HG02973 (cell line): ENCODE data around the gene TRIM28.
"Not testable (repeated sequence)": the region's sequence is repeated elsewhere in the genome, so short reads cannot be mapped to it uniquely, and the experiment has no call there.

Experiments
- ATAC-seq: cut with Tn5 transposase; IDR thresholded peaks from one replicate; pipeline ENCODE4 v1.9.1; 2021; ENCODE audit warnings: moderate library complexity; ENCODE audit not compliant: unreplicated experiment

The TRIM28 gene

DNA sequence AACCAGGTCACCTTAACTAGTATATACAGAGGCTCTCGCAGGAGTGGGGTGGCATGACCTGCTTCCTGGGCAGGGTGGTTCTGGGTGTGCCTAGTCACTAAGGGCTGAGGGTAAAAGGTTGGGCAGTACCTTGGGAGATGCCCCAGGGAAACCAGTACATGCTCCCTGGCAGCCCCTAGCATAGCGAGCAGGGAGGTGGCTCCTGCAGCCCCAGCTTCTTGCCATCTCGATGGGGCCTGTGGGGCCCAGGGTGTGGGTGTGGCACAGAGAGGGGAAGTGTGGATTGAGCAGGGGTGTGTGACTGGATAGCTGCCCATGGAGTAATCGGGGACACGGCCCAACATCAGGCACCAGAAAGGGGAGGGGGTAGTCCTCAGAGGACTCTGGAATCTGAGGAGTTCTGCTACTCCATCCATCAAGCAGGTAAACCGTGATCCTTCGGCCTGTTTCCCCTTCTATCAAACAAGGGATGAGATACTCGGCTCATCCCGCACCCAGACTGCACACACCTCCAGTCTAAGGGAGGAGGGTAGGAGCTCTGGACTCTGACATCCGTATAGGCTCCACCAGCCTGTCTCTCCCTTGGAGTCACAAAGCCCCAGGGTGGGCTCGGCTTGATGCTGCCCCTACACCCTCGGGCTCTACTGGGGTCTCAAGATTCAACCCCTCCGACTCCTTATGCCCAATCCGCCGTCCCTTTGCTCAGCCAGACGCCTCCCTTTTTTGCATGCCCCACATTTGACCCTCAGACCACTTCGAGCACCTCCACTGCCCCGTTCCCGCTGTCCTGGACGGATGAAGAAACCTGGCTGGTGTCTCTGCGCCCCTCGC lies 25.4 kb upstream of the TRIM28 start:
- ATAC-seq = no peak

DNA sequence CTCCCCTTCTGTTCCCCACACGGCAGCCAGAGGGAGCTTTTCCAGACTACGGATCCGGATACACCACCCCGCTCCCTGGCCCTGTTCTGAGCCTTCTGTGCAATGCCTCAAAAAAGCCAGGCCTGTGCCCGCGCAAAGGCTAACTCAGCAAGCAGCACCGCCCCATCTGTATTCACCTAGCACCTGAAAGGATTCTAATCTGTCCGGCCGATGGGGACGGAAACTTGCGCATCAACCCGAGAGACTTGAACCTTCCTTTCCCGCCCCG lies 24.8 kb upstream of the TRIM28 start:
- ATAC-seq = no peak

DNA sequence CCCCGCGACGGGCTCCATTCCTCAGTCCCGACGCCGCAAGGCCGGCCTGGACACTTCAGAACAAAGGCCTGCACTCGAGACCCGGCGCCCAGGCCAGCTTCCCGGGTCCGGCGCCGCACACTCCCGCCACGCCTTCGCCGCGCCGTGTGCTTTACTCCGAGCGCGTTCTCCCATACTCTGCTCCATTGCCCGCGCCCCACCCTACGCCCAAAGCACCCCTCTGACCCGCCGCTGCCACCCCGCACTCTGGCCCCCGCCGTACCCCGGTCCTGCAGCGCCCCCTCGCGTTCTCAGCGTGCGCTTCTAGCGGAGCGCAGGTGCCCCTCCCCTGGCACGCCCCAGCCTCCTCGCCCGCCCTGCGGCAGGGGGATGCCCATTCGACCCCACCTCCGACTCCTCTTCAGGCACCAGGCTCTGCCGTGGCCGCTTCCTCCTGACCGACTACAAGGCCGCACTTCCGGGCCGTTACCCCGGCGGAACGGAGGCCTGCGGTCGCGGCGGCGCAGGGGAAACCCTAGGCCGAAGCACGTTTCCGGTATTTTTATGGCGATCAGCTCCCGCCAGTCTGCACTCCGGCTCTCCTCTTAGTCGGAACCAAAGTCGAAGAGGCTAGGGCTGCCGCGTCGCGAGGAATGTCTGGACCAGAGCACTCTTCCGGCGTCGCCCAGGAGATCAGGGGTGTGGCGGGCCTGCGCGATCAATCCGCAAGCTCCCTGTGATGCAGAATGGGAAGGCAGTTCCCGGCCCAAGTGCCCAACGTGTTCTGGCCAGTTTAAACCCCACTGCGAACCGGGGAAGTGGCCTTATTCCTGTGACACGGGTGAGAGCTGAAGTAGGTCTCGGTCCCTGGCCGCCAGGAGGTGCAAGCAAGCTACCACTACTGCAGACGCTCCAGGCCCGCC lies 24.3 kb upstream of the TRIM28 start, which contains the start of gene ZBTB45:
ZBTB45 (minus strand) TSS at position 456 of the 902 bp plus-strand sequence. CDS start 2,137 bp downstream, outside the sequence.
- peak; percentile 76 for ATAC-seq

DNA sequence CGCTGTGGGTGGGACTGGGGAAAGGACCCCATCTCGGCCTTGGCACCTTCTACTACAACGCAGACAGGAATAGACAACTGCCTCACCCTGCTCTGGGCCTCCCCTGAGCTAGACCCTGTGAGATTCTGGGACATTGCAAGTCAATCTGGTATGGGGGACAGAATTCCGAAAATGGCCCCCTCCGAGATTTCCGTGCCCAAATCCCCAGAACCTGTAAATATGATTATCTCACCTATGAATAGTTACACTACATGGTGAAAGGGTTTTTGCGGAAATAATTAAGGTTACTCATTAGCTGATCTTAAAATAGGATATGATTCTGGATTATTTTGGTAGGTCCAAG lies 23.6 kb upstream of the TRIM28 start:
- no peak for ATAC-seq

DNA sequence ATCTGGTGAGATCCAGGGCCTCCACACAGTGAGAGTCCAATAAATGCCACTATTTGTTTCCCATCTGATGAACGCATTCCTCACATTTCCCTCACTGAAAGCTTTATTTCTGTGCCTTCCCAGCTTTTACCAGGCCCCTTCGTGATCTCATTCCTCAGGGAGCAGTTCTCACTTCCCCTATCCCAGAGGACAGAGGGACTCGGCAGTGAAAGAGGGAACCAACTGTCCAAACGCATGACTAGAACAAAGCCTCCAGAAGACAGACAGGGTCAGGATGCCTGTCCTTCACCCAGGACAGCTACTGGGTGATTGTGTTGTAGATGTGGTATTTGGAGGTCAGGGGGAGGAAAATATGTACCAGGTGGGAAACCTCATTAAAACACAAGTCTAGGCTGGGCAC lies 22.2 kb upstream of the TRIM28 start:
- ATAC-seq = no peak

DNA sequence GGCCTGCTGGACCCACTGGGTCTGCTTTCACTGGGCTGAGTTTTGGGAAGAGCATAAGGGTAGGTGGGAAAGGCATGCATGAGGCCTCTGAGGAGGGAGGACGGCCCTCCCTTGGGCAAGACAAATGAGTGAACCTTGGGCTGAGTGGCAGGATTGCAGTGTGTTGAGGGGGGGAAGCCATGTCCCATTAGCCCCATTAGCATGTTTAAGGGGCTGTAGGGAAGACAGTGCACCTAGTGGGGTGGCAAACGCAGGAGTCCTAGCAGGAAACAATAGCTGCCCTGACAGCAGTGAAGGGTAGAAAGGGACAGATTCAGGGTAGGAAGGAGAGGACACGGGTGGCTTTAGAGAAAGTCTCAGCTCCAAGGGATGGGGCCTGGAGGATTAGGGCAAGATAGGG lies 21.2 kb upstream of the TRIM28 start:
- ATAC-seq = no peak

DNA sequence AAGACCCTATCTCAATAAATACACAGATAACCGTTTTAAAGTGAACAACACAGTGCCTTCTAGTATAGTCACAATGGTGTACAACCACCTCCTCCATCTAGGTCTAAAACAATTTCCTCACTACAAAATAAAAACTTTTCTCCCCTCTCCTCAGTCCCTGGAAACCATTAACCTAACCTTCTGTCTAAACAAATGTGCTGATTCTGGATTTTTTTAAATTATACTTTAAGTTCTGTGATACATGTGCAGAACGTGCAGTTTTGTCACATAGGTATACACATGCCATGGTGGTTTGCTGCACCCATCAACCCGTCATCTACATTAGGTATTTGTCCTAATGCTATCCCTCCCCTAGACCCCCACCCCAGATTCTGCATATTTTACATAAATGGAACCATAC lies 14.5 kb upstream of the TRIM28 start:
- ATAC-seq = no peak

DNA sequence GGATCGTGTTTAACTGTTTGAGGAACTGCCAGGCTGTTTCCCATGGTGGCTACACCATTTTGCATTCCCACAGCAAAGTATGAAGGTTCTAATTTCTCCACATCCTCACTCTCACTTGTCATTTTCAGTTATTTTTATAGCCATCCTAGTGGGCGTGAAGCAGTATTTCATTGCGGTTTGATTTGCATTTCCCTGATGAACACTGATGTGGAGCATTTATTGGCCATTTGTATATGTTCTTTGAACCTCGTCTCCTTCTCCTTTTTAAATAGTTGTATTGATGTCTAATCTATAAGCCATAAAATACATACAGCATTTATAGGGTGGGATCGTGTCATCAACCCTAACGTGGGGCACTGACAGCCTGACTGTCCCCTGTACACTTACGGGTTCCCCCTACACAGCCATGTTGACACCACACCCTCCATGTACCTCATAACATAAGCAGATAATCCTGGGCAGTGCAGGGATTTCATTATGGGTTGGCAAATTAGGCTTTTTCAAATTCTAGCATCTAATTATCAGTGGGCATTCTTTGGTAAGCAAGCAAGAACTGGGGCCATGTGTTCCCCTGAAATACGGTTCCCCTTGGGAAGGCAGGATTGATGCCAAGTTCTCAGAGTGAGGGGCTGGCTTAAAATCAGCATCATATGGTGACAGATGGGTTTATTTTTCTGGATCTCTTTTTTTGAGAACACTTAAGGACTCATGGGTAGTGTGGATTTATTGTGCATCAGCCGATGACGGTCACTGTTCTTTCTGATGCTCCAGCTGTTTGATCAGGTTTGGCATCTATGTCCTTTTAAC lies 12.6 kb upstream of the TRIM28 start:
- ATAC-seq = no peak

DNA sequence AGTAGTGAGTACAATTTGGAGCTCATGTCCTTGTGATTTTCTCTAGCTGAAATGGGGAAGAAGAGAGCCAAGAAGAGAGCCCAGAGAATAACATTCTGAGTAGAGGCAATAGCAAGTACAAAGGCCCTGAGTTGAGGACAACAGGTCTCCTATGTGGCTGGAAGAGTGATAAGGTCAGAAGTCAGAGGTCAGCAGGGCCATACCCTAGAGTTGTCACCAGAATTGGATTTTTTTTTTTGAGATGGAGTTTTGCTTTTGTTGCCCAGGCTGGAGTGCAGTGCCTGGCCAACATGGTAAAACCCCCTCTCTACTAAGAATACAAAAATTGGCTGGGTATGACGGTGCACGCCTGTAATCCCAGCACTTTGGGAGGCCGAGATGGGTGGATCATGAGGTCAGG lies 8.0 kb upstream of the TRIM28 start:
- ATAC-seq = no peak

DNA sequence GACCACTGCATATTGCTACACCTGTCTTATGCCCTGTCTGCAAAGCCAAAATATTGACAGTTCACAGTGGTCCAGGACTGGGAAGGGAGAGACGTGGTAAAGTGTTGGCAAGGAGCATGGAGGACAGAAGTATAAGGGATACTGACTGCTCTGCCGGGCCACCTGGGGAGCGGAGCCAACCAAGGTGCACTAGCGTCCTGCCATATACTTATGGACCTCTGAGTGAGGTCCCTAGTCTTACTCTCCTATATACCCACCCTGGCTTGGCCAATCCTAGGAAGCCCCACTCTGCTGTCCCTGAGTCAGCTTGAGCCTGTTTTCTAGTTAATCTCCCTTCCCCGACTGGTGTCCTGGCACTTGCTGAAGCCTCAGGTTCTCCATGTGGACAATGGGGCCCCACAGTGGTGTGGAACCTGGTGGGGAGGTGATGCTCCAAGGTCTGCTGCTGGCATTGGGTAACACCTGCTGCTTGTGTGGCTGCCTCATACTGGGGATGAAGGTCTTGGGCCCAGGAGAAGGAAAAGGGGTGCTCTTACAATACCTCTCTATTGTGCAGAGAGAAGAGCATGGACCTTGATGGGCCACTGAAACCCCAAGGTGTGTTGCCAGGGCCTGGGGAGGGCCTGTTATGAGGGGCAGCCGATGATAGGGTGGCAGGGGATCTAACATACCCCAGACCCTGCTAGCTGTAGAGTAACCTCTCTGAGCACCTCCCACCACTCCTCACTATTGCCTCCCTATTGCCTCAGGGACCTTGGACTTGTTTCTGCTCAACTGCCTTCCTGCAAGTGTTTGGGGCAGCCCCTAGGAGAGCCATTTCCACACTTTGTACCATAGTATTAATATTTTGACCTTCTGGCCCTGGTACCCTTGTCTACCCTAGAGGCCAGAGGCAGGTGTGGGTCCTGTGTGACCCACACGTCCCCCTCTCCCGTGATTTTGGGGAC lies 6.7 kb upstream of the TRIM28 start:
- no peak for ATAC-seq

DNA sequence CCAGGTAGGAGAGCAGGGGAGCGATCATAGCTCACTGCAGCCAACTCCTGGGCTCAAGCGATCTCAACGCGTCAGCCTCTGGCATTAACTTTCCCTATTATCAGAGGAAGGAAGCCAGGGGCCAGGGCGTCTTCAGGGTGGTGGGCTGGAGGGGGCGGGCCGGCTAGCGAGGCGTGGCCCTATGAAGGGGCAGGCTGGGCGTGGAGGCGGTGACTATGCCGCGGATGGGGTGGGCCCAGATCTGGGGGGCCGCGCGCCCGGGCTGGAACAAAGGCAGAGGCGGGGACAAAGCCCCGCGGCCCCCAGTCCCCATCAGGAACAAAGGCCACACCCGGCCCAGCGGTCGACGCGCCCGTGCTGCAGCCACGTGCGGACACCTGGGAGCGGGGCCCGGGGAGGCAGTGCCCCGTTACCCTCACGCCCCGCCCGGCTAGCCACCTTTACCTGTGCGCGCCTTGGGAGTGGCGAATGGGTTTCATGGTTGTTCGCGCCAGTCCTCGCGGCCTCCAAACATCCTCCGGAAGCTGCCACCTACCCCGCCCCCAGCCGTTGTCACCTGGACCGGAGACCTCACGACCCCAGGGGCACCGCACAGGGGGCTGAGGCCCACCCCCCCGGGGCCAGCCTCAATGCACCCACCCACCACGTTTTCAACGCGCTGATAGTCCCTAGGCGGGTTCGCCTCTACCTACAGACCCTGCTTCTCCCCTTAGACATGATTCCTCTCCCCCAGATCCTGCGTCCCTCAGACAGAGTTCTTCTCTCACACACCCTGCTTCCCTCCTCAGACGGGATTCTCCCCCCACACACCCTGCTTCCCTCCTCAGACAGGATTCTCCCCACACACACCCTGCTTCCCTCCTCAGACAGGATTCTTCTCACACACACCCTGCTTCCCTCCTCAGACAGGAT lies 5.4 kb upstream of the TRIM28 start:
- ATAC-seq = no peak

DNA sequence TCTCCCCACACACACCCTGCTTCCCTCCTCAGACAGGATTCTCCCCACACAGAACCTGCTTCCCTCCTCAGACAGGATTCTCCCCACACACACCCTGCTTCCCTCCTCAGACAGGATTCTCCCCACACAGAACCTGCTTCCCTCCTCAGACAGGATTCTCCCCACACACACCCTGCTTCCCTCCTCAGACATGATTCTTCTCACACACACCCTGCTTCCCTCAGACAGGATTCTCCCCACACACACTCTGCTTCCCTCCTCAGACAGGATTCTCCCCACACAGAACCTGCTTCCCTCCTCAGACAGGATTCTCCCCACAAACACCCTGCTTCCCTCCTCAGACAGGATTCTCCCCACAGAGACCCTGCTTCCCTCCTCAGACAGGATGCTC lies 4.7 kb upstream of the TRIM28 start:
- ATAC-seq = not testable (repeated sequence)

DNA sequence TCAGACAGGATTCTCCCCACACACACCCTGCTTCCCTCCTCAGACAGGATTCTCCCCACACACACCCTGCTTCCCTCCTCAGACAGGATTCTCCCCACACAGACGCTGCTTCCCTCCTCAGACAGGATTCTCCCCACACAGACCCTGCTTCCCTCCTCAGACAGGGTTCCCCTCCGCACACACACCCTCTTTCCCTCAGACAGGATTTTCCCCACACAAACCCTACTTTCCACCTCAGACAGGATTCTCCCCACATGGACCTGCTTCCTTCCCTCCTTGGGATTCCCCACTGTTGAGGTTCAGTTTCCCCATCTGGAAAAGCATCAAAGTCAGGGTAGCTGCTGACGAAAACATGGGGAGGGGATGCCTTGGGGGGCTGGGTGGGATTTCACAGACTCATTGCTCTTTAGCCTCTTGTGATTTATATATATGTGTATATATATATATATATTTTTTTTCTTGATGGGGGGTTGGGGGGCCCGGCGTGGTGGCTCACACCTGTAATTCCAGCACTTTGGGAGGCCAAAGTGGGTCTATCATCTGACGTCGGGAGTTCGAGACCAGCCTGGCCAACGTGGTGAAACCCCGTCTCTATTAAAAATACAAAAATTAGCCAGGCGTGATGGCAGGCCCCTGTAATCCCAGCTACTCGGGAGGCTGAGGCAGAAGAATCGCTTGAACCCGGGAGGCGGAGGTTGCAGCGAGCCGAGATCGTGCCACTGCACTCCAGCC lies 1.1 kb upstream of the TRIM28 start:
- not testable (repeated sequence) for ATAC-seq

DNA sequence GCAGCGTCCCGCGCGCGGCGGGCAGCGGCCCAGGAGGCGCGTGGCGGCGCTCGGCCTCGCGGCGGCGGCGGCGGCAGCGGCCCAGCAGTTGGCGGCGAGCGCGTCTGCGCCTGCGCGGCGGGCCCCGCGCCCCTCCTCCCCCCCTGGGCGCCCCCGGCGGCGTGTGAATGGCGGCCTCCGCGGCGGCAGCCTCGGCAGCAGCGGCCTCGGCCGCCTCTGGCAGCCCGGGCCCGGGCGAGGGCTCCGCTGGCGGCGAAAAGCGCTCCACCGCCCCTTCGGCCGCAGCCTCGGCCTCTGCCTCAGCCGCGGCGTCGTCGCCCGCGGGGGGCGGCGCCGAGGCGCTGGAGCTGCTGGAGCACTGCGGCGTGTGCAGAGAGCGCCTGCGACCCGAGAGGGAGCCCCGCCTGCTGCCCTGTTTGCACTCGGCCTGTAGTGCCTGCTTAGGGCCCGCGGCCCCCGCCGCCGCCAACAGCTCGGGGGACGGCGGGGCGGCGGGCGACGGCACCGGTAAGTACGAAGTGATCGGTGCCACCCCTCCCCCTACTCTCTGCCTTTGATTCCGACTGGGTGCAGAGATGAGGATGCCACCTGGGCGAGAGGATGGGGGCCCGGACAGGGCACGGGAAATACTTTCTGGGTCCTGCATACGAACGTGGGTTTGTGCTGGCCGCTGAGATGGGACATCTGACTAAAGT lies 874 bp downstream of the TRIM28 start:
- peak; percentile 39 for ATAC-seq

DNA sequence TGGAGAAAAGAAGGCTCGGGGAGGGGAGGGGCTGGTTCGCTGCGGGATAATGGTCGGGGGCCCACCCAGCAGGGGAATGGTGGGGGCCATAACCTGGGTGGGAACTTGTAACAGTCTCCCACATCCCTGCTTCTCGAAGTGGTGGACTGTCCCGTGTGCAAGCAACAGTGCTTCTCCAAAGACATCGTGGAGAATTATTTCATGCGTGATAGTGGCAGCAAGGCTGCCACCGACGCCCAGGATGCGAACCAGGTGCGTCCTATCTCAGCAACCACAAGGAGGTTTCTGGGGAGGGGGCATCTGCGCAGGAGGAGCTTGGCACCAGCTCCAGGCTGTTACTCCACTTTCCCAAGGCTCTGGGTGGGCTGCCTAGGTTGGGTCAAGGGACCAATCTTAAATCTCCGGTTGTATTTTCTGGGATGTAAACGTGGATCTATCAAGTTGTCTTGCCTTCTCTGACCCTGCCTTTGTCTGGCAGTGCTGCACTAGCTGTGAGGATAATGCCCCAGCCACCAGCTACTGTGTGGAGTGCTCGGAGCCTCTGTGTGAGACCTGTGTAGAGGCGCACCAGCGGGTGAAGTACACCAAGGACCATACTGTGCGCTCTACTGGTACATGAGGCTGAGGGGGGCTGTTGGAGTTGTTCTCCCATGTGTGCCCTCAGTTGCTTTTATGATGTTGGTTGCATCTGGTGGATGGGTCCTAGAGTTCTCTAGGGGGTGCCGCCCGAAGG lies 1.6 kb downstream of the TRIM28 start:
- no peak for ATAC-seq

DNA sequence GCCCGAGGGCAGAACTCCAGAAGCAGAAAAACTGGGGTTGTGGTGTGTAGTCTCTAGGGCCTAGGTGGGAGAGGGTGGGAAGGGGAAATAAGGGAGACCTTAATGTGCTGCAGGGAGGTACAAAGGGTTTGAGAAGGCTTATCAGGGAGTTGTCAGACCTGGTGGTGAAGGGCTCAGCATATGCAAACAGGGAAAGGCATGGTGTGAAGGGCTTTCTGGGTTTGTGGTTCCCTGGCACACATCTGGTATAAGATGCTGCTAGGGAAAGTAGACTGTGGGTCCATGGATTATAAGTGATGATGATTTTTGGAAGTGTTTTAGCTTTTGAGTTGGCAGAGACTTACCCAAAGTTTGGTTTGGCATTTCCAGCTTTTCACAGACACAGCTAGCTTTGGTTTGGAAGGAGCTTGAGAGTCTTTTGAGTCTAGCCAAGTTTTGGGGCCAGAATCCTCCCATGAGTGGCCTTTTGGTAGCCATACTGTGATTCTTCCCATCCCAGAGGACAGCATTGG lies 2.2 kb downstream of the TRIM28 start:
- ATAC-seq = no peak
